NOMO-1 treated with dmso at 0.1 percent for 144 hours (cell line): ENCODE results near the gene CYP24A1.

ENCODE experiments used
- DNase-seq: peaks from one replicate; lab custom pipeline; 2025; ENCODE audit not compliant: unreplicated experiment; lab: John Stamatoyannopoulos, UW

The CYP24A1 gene

GRCh38 chr20:54116550-54117235 is 57.1 kb downstream of the CYP24A1 start:
- DNase-seq = no peak

GRCh38 chr20:54115172-54115854 is 58.5 kb downstream of the CYP24A1 start:
- peak; percentile 35 for DNase-seq

GRCh38 chr20:54114109-54114508 is 59.7 kb downstream of the CYP24A1 start:
- no peak for DNase-seq

- no peak for DNase-seq
Measured at GRCh38 chr20:54113566-54113965, 60.2 kb downstream of the CYP24A1 start.

GRCh38 chr20:54112221-54112884 is 61.4 kb downstream of the CYP24A1 start:
- DNase-seq = no peak

- no peak for DNase-seq
Measured at GRCh38 chr20:54111460-54111859, 62.3 kb downstream of the CYP24A1 start.

- DNase-seq = no peak
Measured at GRCh38 chr20:54110457-54110856, 63.3 kb downstream of the CYP24A1 start.

- DNase-seq = no peak
Measured at GRCh38 chr20:54110041-54110440, 63.7 kb downstream of the CYP24A1 start.

- DNase-seq = no peak
Measured at GRCh38 chr20:54108817-54109216, 65.0 kb downstream of the CYP24A1 start.

- no peak for DNase-seq
Measured at GRCh38 chr20:54108326-54108642, 65.5 kb downstream of the CYP24A1 start.

GRCh38 chr20:54107600-54108325 is 66.0 kb downstream of the CYP24A1 start:
- no peak for DNase-seq

GRCh38 chr20:54107181-54107580 is 66.6 kb downstream of the CYP24A1 start:
- no peak for DNase-seq

- DNase-seq = no peak
Measured at GRCh38 chr20:54106162-54106561, 67.6 kb downstream of the CYP24A1 start.

GRCh38 chr20:54105653-54106052 is 68.1 kb downstream of the CYP24A1 start:
- DNase-seq = no peak

- no peak for DNase-seq
Measured at GRCh38 chr20:54104781-54105180, 69.0 kb downstream of the CYP24A1 start.

GRCh38 chr20:54103762-54104600 is 69.8 kb downstream of the CYP24A1 start:
- no peak for DNase-seq
